ENCODE data around the gene BORCS5. TPM values are rescaled to one million over a fixed set of nuclear protein-coding genes. Genes with fewer than 3 reads are reported as not detected.

BORCS5 gene
- total and polyA plus RNA-seq, 2 of the 4 experiments (the other 2 are of a cell fraction), result 14.4 to 18.3 TPM

- Histone ChIP-seq H2BK5ac (ENCODE audit: low read depth, low read length, poor library complexity, severe bottlenecking) (no peak overlapping the region), H3K9me1 (ENCODE audit: insufficient read depth, low read length) (no peaks in the 10 kb centered on the region), H3K79me1 (ENCODE audit: low read depth in 1 of 2, low read length in 2 of 2) (no peaks in the 10 kb centered on the region), H3K56ac (ENCODE audit: extremely low read depth, insufficient read depth, low read length) (no peak overlapping the region), H3K9me3 (ENCODE audit: control insufficient read depth, insufficient read depth, low read length) (no peaks in the 10 kb centered on the region), H3K4ac (ENCODE audit: low read depth, low read length) (no peak overlapping the region), H2AFZ (replicated peaks; ENCODE audit: low read length, poor library complexity) (no peak overlapping the region), H4K91ac (ENCODE audit: insufficient read depth, low read depth, low read length) (no peak overlapping the region), H3K4me3 (ENCODE audit: insufficient read depth, low read depth, low read length) (no peak overlapping the region), H3K9ac (ENCODE audit: low read depth, low read length) (no peak overlapping the region), H2AK9ac (replicated peaks; ENCODE audit: low read depth, low read length, poor library complexity) (no peak overlapping the region), H3K36me3 (ENCODE audit: control insufficient read depth, insufficient read depth, low read length) (no peaks in the 10 kb centered on the region), H2BK20ac (ENCODE audit: low read depth, low read length) (no peak overlapping the region), H4K8ac (ENCODE audit: low read depth in 2 of 2, low read length in 2 of 2) (no peak overlapping the region), H2AK5ac (ENCODE audit: low read depth, low read length) (no peak overlapping the region), H3K23ac (ENCODE audit: low read depth, low read length) (no peak overlapping the region), H3K4me2 (ENCODE audit: low read depth, low read length) (no peak overlapping the region), H3K14ac (replicated peaks; ENCODE audit: low read depth, low read length) (no peak overlapping the region), H3K27ac (ENCODE audit: insufficient read depth, low read length) (no peak overlapping the region), H4K20me1 (ENCODE audit: insufficient read depth, low read length) (no peaks in the 10 kb centered on the region), H2BK15ac (ENCODE audit: low read depth, low read length) (no peak overlapping the region), H3K27me3 (ENCODE audit: control insufficient read depth, insufficient read depth, low read length) (no peaks in the 10 kb centered on the region), H3K4me1 (ENCODE audit: control insufficient read depth, insufficient read depth, low read length) (peaks cover 2% of the 10 kb centered on the region; the same call in 1 of the 2 replicates), H4K5ac (ENCODE audit: low read depth, low read length) (no peak overlapping the region), H3K18ac (ENCODE audit: low read depth, low read length) (no peak overlapping the region), H2BK120ac (ENCODE audit: low read depth, low read length) (no peak overlapping the region)
- TF ChIP-seq SMC3 (IDR thresholded peaks at IDR 0.05; ENCODE audit: low read depth, low read length), result no peak
- TF ChIP-seq MAFK (IDR thresholded peaks at IDR 0.05; ENCODE audit: low read depth, low read length), result no peak
- no peak for TF ChIP-seq BHLHE40 (IDR thresholded peaks at IDR 0.05; ENCODE audit: low read depth, low read length)
- TF ChIP-seq ELK1 (IDR thresholded peaks at IDR 0.05; ENCODE audit: borderline replicate concordance, low read depth, low read length), result no peak
- no peak for TF ChIP-seq RFX5 (IDR thresholded peaks at IDR 0.05; ENCODE audit: low read depth, low read length)
- no peak for TF ChIP-seq RCOR1 (IDR thresholded peaks at IDR 0.05; ENCODE audit: insufficient replicate concordance, low read length)
- no peak for TF ChIP-seq CTCF (conservative IDR thresholded peaks at IDR 0.05; ENCODE audit: low read depth, low read length)
- BruUV-seq (replicated peaks), result no TSS peak
- WGBS, 2 experiments (ENCODE audit: extremely low coverage in 2 of 2, insufficient read length in 1 of 2), result 33% methylated on average over 1 of the region's 7 CpGs; no CpG with 5 or more reads in 1 of the 2 experiments
- CTCF ChIA-PET, result interaction anchor here (0.6 kb wide), 1 partner anchor 209 kb away, joined by 3 read pairs; no protein-coding TSS in a partner anchor
- no peak; the same call in 1 of the 2 replicates for ATAC-seq (ENCODE audit: low read depth)
- no peak for DNase-seq
- intact Hi-C loops (cut with micrococcal nuclease), result no loop called here
- in situ Hi-C loops (cut with MboI; ENCODE audit: low sequenced_read_pairs), result no loop called here
- POLR2A ChIA-PET (ENCODE audit: unreplicated experiment), result no interaction called here
- dilution Hi-C loops (cut with HindIII; ENCODE audit: low sequenced_read_pairs, unreplicated experiment), result no loop called here
Observed at GRCh38 chr12:12384571-12385340, 27.9 kb downstream of the BORCS5 start.

Data from IMR-90 (cell line).